IPS-18c (cell line): Measurements from ENCODE around the gene TTC6.

ENCODE experiments used
- H3K4me3 ChIP-seq: 2 replicates; pipeline ENCODE4 v1.7.0; 2013; ENCODE audit warnings: low read depth, mild to moderate bottlenecking, low read length, moderate library complexity; ENCODE audit not compliant: insufficient read depth
- H3K9me3 ChIP-seq: one replicate; pipeline ENCODE4 v1.6.1; 2013; ENCODE audit warnings: mild to moderate bottlenecking, low read length, moderate library complexity; ENCODE audit not compliant: control insufficient read depth, insufficient read depth

Gene TTC6

DNA sequence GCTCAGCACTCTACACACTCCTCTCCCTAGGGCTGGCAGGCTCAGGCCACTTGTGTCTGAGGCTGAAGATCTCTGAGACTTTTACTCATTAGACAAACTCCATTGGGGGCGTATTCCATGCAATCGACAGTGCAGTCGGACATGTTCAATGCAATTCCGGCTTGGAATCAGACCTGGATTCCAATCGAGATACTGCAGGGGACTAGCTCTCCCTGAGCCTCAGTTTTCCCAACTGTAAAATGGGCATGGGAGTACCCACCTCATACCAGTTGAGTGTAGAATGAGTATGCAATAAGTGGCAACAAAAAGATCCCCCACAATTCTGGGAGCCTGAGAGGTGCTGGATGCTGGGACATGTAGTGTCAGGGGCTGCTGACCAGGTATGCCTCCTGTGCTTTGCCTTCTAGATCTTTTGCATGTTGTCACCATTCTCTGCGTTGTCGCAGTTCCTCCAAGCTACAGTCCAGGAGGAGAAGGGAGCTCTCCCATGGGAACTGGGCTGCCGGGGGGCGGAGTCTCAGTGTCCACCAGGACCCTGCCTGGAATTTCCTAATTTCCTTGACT lies 8.3 kb downstream of the TTC6 start:
- peaks cover 4% of the 10 kb centered on the region for H3K9me3 ChIP-seq
- no peak overlapping the region for H3K4me3 ChIP-seq

DNA sequence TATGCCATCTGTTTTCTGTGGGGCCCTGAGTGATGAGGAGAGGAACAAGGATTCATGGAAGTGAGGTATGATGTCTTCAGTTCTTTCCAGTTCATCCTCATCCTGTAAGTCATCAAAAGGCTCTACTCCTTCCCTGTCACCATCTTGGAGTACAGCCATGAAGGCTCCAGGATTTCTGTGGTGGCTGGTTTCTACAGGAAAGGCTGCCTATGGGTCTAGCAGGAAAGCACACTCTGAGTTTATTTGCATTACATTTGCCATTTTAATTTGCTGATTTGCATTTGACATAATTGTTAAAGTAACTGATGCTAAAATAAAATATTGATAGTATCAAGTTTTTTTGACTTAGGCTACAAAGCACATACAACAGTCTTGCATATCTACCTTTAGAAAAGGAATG lies 11.2 kb downstream of the TTC6 start:
- Histone ChIP-seq H3K9me3 (peaks cover 2% of the 10 kb centered on the region), H3K4me3 (no peak overlapping the region)

DNA sequence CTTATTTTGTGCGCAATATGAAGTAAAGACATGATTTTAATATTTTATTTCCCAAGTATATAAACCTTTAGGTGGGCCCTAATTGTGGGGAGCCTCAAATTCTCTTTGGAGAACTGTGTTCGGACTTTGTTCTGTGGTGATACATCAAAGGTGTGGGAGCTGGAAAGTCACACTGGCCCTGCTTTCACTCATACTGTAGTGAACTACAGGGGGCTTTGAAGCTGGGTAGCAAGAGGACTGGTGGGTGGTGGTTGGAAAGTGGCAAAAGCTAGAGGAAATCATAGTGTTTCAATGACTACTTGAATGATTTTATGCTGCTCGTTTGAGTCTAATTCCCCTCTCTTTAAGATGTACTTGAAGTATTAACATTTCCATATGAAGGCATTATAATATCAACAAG lies 13.2 kb downstream of the TTC6 start:
- Histone ChIP-seq H3K4me3 (no peak overlapping the region), H3K9me3 (no peaks in the 10 kb centered on the region)

DNA sequence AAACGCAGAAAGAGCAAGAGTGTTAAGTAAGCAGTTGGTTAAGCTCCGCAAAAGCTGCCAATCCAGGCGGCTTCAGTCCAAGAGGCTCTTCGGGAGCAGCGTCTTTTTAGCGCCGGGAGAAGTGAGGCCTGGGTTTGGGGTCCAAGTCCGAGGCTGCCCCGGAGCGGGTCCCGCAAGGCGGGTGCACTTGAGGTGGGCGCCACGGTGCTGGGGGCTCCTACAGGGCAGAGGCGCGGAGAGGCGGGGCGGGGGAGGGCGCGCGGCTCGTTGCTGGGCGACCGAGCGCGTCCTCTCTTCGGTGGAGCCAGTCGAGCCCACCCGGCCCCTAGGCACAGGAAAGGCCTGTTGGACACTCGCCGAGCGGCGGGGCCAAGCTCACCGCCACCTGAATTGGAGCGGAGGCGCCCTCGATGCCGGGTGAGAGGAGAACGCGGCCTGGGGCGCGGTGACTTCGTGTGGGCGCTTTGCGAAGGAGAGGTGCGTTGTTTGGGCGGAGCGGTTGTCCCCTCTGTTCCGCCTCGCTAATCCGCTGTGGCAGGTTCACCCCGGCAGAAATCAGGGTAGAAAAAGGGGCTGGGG lies 15.6 kb downstream of the TTC6 start:
- H3K4me3 ChIP-seq: no peak overlapping the region
- no peaks in the 10 kb centered on the region for H3K9me3 ChIP-seq

DNA sequence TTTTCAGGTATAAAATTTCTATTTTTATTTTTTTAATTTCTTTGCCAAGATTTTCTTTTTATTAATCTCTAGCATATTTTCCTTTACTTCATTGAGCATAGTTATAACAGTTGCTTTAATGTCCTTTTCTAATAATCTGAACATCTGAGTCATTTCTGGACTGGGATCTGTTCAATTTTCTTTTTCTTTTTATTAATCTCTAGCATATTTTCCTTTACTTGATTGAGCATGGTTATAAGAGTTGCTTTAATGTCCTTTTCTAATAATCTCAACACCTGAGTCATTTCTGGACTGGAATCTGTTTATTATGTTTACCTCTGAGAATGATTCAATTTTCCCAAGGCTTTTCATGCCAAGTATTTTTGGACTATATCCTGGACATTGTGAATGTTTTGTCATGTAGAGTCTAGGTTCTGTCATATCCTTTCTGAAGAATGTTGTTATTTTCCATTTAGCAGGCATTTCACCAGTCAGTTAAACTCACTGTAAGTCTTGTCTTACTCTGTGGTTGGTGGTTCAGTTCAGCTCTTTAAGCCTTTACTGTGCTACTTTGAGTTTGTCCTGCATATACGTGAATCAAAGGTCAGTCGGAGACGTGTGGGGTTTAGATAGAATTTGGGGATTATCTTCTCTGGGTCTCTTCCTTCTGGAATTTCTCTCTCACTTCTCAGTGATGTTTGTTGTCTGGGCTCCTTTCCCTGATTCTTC lies 20.3 kb downstream of the TTC6 start:
- no peak overlapping the region for H3K4me3 ChIP-seq

DNA sequence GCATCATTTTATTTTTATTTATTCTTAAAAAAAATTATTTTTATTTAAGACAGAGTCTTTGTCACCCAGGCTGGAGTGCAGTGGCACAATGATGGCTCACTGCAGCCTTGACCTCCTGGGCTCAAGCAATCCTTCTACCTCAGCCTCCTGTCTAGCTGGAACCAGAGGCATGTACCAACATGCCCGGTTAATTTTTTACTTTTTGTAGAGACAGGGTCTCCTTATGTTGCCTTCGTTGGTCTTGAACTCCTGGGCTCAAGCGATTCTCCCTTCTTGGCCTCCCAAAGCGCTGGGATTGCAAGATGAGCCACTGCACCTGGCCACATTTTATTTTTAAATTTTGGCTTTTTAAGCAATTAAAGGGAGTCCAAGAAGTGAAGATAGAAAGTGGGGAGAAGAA lies 21.4 kb downstream of the TTC6 start:
- Histone ChIP-seq H3K9me3 (no peaks in the 10 kb centered on the region), H3K4me3 (no peak overlapping the region)

More for the DNA sequence above, 20.3 kb downstream of the TTC6 start:
- no peaks in the 10 kb centered on the region for H3K9me3 ChIP-seq

DNA sequence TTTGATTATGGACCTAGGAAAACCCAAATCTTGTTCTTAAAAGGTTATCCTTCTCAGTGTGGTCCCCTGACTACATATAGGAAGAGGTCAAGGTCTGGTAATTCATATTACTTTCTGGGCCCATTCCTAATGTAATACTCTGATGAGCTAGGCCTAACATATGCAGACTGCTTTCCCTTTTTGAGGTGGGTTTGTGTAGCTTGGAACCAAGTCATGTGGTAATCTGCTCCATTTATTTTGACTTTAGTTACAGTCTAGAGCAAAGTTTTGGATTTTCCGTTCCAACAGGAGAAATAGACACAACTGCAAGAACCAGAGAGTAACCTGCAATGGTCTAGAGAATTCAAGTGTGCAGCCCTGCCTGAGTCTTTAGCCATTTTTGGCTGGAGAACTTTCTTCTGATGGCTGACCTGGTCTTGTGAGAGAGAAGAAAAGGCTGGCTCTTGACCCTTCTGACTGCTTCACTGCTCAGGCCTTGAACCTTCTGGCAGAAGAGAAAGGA lies 22.5 kb downstream of the TTC6 start:
- H3K9me3 ChIP-seq: no peaks in the 10 kb centered on the region
- no peak overlapping the region for H3K4me3 ChIP-seq

DNA sequence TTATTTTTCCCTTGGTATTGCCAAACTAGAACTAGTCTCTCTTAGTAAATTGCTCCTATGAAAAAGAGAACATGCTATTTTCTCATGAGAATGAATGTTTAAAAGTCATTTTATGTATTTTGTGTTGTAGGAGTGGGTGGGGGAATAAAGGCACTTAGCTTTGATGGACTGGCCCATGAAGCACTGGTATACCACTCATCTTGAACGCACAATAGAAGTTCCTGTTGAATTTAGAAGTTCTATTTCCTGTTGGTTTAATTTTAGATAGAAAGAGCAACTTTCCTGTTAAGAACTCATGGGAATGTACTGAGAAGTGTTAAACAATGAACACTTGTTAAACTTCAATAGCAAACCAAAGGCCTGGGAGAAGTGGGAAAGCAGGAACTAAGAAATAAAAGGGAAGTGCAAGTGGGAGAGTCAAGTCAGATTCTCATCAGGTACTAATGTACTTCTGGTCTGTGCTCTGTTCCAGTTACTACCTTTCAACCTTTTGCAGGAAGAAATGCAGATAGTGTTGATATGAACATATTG lies 23.1 kb downstream of the TTC6 start:
- Histone ChIP-seq H3K9me3 (no peaks in the 10 kb centered on the region), H3K4me3 (no peak overlapping the region)

DNA sequence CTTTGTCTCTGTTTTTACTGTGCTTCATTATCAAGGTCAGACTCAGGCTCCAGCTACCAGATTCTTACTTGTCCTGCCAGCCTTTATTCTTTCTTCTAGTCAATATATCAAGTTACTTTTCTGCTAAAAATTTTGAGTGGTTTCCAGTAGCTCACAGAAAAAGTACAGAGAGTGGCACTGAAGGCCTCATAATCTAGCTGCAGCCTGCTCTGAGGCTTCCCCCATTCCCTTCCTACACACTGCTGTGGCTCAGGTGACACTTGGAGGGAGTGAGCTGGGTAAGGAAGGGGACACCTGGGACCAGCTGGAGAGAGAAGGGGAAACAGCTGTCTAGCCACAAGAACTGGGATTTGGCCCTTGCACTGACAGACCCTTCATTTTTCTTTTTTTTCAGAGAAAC lies 25.4 kb downstream of the TTC6 start:
- H3K9me3 ChIP-seq: no peaks in the 10 kb centered on the region
- no peak overlapping the region for H3K4me3 ChIP-seq

DNA sequence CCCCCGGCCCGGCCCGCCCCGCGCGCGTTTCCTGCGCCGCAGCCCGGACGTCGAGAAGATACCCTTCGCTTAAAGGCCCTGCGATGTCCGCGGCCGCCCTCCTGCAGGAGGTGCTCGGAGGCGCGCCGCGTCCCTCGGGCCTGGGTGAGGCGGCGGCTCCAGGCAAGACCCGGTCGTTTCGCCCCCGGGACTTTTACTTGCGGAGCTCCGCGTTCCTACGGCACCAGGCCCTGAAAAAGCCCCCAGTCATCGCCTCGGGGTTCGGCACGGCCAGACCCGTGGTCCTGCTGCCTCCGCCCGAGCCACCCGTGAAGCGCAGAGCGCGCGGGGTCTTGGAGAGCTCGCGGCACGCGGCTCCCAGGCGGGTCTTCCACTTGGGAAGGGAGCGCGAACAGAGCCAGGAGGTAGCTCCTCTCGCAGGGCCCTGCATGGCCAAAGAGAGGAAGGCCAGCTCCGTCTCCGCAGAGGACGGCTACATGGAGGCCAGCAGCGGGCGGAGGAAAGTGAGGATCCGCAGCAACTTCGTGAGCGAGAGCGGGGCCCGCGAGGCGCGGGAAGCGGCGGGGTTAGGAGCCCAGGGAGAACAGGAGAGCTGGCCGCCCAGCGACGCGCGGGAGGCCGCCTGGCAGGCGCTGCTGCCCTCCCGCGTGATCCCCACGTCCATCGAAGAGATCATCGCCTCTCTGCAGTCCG lies 26.9 kb downstream of the TTC6 start:
- no peaks in the 10 kb centered on the region for H3K9me3 ChIP-seq
- peak overlapping the region; percentile 36 for H3K4me3 ChIP-seq

DNA sequence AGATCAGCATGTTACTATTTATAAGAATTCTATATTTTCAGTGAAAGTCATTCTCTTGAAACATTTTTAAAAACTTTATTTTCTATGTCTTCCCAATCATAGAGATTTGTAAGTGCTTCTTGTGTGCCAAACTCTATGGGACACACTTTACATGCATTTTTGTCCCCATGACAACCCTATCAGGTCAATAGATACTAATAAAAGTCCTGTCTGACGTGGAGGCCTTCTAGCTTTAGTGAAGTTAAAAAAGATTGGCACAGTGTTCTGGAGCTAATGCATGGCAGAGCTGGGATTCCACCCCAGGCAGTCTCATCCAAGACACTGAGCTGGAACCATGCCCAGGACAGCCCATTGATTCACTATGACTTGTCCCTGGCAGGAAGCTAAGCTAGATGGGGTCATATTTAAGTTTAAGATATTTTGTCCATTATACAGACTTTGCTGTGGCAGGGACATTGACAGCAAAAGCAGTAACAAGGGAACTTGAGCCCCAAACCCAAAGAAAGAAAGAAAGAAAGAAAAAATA lies 28.1 kb downstream of the TTC6 start:
- Histone ChIP-seq H3K9me3 (no peaks in the 10 kb centered on the region), H3K4me3 (no peak overlapping the region)

DNA sequence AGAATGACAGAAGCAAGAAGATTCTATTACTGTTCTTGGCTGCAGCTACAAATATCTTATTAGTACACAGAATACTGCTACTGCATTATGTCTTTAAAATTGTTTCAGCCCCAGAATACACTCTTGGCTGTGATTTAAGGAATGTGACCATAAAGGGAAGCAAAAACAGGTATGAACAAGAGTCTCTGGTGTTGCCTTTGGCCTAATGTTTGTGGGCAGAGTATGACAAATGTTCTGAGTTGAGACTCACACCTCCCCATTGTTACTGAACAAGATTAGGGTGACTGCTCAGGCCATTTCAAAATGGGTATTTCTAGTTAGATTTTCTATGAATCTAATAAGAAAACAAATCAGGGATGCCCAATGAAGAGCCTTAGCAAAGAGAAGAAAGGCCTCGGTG lies 28.5 kb downstream of the TTC6 start:
- Histone ChIP-seq H3K9me3 (no peaks in the 10 kb centered on the region), H3K4me3 (no peak overlapping the region)

DNA sequence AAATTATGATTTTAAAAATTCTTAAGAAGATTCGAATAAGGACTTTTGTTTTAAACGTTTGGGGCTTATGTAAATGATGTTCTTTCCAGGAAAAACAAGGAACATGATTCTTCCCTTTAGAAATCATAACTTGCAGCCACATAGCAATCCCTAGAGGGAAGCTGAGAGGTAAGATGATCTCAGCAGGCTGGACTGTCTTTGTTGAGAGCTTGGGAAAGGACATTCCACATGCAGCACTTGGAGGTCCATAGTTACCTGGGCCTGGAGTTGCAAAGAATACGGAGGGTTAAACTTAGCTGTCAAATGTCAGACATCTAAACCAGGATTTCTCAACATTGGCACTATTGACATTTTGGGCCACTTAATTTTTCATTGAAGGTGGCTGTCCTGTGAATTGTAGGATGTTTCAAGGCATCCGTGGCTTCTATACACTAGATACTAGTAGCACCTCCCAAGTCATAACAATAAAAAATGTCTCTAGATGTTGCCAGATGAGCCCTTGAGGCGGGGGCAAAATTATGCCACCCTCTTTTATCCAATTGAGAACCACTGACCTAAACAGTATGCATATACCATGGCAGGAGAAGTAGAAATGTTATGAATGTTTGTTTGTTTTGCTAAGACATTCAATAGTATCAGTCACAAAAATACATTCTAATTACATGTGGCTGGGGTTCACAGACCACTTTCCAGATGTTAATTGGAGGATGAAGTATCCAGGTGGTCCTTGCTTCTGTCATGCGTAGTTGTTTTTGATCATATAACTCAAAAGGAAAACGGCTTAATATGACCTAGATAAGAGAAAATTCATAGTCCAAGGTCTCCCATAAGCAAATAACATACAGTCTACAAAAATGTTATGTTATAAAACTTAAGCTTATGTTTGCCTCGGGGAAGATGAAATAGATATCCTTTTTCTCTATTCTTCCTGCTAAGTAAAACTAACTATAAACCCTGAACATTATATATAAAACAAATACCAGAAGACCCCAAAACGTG lies 30.5 kb downstream of the TTC6 start:
- Histone ChIP-seq H3K9me3 (no peaks in the 10 kb centered on the region), H3K4me3 (no peak overlapping the region)

DNA sequence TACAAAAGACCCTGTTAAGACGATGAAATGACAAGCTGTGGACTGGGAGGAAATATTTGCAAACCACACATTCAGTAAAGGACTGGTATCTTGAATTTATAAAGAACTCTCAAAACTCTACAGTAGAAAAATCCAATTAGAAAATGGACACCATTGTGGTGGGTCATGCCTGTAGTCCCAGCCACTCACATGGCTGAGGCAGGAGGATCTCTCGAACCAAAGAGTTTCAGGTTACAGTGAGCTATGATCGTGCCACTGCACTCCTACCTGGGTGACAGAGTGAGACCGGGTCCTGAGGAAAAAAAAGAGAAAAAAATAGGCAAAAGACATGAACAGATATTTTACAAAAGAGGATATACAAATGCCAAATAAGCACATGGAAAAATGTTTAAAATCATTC lies 41.9 kb downstream of the TTC6 start:
- Histone ChIP-seq H3K9me3 (no peaks in the 10 kb centered on the region), H3K4me3 (no peak overlapping the region)

DNA sequence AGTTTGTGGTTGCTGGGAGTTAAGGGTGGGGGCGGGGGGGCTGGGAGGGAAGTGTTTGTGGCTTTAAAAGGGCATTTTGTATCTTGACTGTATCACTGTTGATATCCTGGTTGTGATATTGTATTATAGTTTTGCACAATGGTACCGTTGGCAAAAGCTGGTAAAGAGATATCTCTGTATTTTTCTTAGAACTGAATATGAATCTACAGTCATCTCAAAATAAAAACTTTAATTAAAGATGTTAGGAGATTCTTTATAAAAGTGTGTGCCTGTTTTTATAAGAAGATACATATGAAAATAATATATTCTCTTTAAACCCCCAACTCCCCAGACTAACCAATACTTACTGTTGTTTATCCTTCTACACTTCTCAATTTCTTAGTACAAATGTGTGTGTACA lies 43.2 kb downstream of the TTC6 start:
- no peak overlapping the region for H3K4me3 ChIP-seq
- no peaks in the 10 kb centered on the region for H3K9me3 ChIP-seq

DNA sequence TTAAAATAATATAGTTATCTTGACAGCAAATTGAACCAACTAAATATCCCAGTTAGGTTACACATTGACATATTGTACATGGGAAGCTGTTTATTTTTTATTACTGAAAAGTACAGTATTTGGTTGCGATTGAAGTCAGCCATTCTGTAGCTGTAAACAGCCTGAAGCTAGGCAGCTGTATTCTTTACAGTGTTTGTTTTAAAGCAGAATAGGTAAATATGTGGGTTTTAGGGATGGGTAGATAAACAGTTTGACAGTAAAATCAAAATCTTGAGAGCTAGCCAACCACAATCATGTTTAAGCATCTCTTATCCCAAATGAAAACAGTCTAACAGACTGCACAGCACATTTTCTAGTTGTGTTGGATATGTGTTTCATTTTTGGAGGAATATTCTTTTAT lies 45.7 kb downstream of the TTC6 start:
- no peak overlapping the region for H3K4me3 ChIP-seq

DNA sequence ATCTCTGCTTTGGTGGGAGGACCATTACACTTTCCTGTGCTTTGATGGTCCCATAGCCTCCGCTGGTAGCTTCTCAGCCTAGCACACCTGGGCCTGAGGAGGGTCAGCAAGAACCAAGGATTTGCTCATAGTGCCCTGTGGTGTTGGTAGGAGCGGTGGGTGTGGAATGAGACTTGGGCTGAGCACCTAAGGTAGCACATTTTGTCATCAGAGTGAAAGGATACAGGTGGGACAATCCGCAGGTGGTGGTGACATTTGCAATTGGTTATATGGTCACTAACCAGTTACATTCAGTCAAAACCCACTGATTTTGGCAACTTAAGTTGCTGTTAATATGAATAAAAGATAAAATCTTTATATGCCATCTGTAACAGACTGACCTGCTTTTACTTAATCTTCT lies 46.7 kb downstream of the TTC6 start:
- no peaks in the 10 kb centered on the region for H3K9me3 ChIP-seq

More for the DNA sequence above, 45.7 kb downstream of the TTC6 start:
- H3K9me3 ChIP-seq: no peaks in the 10 kb centered on the region

More for the DNA sequence above, 46.7 kb downstream of the TTC6 start:
- no peak overlapping the region for H3K4me3 ChIP-seq
